Gastrocnemius medialis (tissue), 4 donors: ENCODE measurements around the gene LVRN. TPM values are rescaled to one million over a fixed set of nuclear protein-coding genes. Genes with fewer than 3 reads are reported as not detected.

Experiments used
- ATAC-seq, 2 donors: fragments of 150-250 bp; one replicate each; pipeline ENCODE4 v1.9.1; 2016
- DNase-seq, 2 donors: peaks; one replicate each; pipeline ENCODE4 v3.0.0-alpha.2; 2019
- H3K27ac ChIP-seq, 4 donors: fragments of 200-600 bp; sonication (generic); 1 replicate in 1 of 4; 2 replicates in 3 of 4; pipeline ENCODE4 v1.5.1; 2016 to 2018; ENCODE audit warnings: mild to moderate bottlenecking in 2 of 4, moderate library complexity in 1 of 4
- H3K27me3 ChIP-seq, 3 donors: fragments of 200-600 bp; sonication (generic) in 2 of 3; 1 replicate in 1 of 3; 2 replicates in 2 of 3; pipeline versions ENCODE4 v1.5.1 to v1.6.0; 2016 to 2019; ENCODE audit warnings: mild to moderate bottlenecking in 1 of 3, moderate library complexity in 1 of 3
- H3K36me3 ChIP-seq, 2 donors: fragments of 200-600 bp; sonication (generic) in 1 of 2; one replicate each; pipeline ENCODE4 v1.5.1; 2017 to 2018
- H3K4me1 ChIP-seq, 2 donors: fragments of 200-600 bp; sonication (generic) in 1 of 2; one replicate each; pipeline ENCODE4 v1.5.1; 2016 to 2017; ENCODE audit warnings: mild to moderate bottlenecking in 2 of 2
- H3K4me3 ChIP-seq, 4 donors: fragments of 200-600 bp; sonication (generic) in 3 of 4; 1 replicate in 1 of 4; 2 replicates in 3 of 4; pipeline ENCODE4 v1.5.1; 2016 to 2019; ENCODE audit warnings: mild to moderate bottlenecking in 2 of 4
- H3K9me3 ChIP-seq, 3 donors: fragments of 200-600 bp; sonication (generic) in 2 of 3; 1 replicate in 1 of 3; 2 replicates in 2 of 3; pipeline ENCODE4 v1.5.1; 2016 to 2019
- CTCF ChIP-seq, 5 experiments: fragments of 450-650 bp in 3 of 5; fragments of 200-600 bp in 2 of 5; sonication (generic) in 2 of 5; IDR thresholded peaks in 4 of 5; conservative IDR thresholded peaks in 1 of 5; 1 replicate in 4 of 5; 2 replicates in 1 of 5; pipeline ENCODE4 v1.5.1; 2016 to 2019; ENCODE audit warnings: antibody characterized with exemption in 5 of 5, mild to moderate bottlenecking in 3 of 5, moderate library complexity in 3 of 5
- POLR2A ChIP-seq, 2 donors: fragments of 450-650 bp; IDR thresholded peaks; one replicate each; pipeline ENCODE4 v1.6.1; 2017; ENCODE audit warnings: antibody characterized with exemption in 2 of 2, mild to moderate bottlenecking in 2 of 2, moderate library complexity in 2 of 2
- in situ Hi-C, 4 donors: fragments of 200-750 bp; cut with MboI; loops; one replicate each; pipeline versions ENCODE4 v1.15.0 to v1.8.0; 2017; ENCODE audit warnings: low sequenced_read_pairs in 4 of 4
- intact Hi-C: fragments of 100-400 bp; cut with DNase I; formaldehyde crosslinking; loops from one replicate; pipeline ENCODE4 v1.15.1; 2023; ENCODE audit warnings: low total_unique reads
- total RNA-seq, 4 donors: library from RNA; depleted of rRNA; stranded (reverse); fragments of >200 nt; gene quantifications; one replicate each; pipeline versions ENCODE4 v1.1.0 to v1.2.3, GENCODE V29; 2016

LVRN gene
- total RNA-seq, 4 donors from 2014 or later, result 0.63 to 2.2 (median 0.78) TPM

GRCh38 chr5:116076496-116076895 is 114.2 kb downstream of the LVRN start:
- in situ Hi-C loops (loop anchor here in 1 of 4 donors (25.0 kb wide), 1 partner anchor 789 kb away; the partner anchor contains the start of gene CCDC112), intact Hi-C loops (no loop called here)
- Histone ChIP-seq H3K36me3 (no peaks in the 10 kb centered on the region), H3K9me3 (no peaks in the 10 kb centered on the region), H3K4me1 (no peaks in the 10 kb centered on the region), H3K4me3 (no peak overlapping the region), H3K27ac (no peak overlapping the region), H3K27me3 (no peaks in the 10 kb centered on the region)
- DNase-seq, result no peak
- no peak for ATAC-seq
- no peak for TF ChIP-seq CTCF (IDR thresholded peaks at IDR 0.05 in 4 of 5, conservative IDR thresholded peaks at IDR 0.05 in 1 of 5)
- TF ChIP-seq POLR2A (IDR thresholded peaks at IDR 0.05), result no peak

Other genes starting within 250 kb of the LVRN start
- gene CDO1, start 145.8 kb upstream of the LVRN start, total RNA-seq, result 10 to 100 TPM; 21.6 to 28.4 (median 23.7) TPM
- gene ATG12, start 120.9 kb upstream of the LVRN start, total RNA-seq, result 10 to 100 TPM; 10.3 to 35.1 (median 23.6) TPM
- gene AP3S1, start 120.5 kb upstream of the LVRN start, total RNA-seq, result 100 to 1,000 TPM in 1 of 4 donors, 10 to 100 TPM in 3; 13.0 to 121 (median 25.5) TPM
- gene ARL14EPL, start 70.0 kb downstream of the LVRN start, total RNA-seq, result under 1 TPM in 2 of 4 donors, not detected in 2; 0.11 to 0.82 TPM
- 10 to 100 TPM; 10.6 to 34.6 (median 15.2) TPM for gene COMMD10, start 122.5 kb downstream of the LVRN start, total RNA-seq